T-helper 1 cell (primary cell): Measurements from ENCODE around the gene HECW1.
"Not testable (repeated sequence)": the region's sequence is repeated elsewhere in the genome, so short reads cannot be mapped to it uniquely, and the experiment has no call there.

Experiments used
- DNase-seq, 5 donors: peaks; one replicate each; pipeline ENCODE4 v3.0.0-alpha.2; 2012 to 2020

The HECW1 gene

DNA sequence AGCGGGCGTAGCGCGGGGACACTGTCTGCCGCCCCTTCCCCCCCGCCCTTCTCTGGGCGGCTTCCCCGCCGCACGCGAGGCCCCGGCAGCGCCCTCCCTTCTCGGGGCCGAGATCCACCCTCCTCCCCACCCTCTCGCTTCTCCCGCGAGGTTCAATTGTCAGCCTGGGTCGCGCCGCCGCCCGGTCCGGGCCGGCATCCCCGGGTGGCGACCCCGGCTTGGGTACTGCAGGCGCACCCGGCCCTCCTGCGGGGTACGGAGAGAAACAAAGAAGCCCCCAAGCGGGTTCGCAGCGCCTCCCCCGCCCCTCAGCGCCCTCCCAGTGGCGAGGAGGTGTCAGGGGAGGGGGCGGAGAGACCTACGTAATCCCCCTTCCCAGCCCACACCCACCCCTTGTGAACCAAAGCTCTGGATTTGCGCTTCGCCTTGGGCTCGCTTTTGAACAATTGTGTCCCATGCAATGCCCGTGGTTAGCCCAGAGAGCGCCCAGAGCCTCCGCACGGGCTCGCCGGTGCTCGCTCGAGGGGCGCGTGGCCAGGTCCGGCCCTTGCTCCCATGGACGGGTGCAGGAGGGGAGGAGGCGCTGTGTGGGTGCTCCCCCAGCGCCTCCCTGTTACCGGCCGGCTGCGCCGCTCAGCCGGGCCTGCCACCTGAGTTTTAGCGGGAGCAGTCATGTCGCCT is 634 bp downstream of the HECW1 start:
- DNase-seq: no peak

DNA sequence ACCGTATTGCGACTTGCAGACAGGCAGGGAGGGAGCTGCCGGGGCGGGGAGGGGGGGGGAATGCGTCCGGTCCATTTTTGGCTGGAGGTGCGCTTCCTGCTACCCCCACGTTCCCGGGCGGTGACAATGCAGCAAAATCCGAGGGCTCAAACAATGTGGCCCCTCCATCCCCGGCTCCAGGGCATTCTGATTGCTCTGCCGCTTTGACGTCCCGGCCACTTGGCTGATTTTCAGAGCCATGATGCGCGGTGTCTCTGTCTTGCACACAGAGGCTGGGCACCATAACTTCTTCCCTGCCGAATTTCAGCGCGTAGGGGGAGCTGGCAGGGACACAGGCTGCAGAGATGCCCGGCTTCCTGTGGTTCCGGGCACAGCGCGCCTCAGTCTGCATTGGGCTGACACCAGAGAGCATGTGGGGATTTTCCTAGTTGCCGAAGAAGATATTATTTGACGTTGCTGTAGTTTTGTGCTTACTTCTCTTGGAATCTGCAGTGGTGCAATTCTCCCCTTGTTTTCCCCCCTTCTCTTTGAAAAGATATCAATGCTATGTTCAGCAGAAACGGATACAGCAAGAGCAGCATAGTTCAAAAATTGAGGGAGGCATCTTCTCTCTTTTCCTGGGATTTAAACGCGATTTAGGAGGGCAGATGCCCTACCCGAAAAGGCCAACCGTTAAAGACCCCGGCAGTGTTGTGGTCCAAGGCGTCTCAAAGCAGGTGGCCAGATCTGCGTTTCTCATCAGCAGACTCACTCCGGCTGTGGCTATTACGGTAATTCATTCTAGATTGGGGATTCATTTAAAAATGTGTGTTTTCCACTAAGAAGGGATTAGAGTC is 1.4 kb downstream of the HECW1 start:
- DNase-seq: no peak

DNA sequence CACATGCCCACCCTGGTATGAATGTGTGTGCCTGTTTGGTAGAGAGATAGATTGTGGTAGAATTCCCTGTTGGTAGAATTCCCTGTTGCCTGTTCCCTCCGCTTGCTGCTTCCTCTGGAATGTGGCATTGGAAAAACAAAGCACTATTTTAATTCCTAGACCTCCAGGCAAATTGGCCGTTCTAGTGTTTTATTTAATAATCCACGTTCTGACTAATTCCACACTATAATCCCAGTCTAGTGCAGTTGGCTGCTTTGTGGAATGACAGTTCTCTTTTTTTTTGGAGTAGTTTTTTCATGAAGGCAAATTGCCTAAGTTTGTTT is 2.0 kb downstream of the HECW1 start:
- DNase-seq: no peak

DNA sequence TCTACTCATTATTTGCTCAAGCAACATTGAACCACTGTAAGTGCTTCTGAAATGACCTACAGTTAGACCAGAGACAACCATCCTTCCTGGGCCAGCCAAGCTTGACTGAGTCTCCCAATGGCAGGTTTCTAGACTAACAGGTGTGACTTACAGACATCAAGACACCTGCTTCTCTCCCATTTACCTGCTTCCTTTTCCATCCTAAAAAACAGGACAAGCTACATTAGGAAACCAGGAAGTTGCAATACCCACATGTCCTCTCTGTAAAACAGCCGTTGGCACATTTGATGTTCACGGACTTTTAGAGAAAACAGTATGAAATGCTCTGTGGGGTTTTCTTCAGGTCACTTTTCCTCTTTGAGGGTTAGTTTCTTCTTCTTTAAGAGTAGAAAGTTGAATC is 4.0 kb downstream of the HECW1 start:
- no peak for DNase-seq

DNA sequence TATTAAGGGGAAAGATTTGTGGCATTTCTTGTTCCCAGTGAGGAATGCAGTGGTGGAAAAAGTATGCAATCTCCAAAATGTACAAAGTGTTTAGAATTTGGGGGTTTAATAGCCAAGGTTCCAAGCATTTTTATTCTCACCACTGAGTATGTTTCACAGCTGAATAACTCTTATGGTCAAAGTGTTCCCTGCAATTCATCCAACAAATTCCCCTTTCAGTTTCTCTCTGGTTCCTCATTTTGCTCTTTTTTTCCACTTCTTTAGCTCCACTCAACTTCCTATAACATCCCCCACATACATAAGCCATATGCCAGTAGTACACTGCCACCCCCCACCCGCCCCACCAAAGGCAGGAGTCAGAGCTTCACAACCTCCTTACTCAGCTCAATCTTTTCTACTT is 4.6 kb downstream of the HECW1 start:
- DNase-seq: no peak

DNA sequence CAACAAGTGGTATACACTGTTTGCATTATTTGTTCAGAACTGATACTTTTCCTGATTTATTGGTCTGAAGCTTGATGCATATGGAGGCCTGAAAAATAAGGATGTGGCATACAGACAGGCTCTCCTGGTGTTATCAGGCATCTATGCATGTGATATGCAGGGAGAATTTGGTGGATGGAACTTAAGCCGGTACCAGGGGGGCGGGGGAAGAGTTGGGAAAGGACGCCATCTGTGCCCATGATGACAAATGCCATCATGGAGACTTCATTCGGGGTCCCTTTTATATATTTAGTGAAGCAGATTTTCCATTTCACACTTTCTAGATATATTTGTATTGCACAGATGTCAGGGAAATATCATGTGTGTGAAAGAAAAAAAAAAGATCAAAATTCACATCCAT is 5.4 kb downstream of the HECW1 start:
- DNase-seq: no peak

DNA sequence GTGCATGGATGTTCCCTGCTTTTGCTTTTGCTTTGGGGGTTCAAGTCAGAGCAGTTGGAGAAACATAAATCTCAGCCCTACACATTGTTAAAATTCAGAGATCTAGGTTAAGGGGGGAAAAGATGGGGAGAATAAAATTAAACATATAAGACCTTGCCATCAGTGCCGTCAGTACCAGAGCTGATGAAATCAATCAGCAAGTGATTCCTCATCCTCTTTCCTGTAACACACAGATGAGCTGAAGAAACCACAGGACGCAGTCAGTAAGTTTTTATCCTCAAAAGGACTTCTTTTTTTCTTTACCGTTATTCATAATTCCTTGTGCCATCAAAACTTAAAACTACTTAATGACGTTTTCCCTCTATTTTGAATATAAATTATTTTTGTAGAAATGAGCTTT is 5.9 kb downstream of the HECW1 start:
- DNase-seq: no peak

DNA sequence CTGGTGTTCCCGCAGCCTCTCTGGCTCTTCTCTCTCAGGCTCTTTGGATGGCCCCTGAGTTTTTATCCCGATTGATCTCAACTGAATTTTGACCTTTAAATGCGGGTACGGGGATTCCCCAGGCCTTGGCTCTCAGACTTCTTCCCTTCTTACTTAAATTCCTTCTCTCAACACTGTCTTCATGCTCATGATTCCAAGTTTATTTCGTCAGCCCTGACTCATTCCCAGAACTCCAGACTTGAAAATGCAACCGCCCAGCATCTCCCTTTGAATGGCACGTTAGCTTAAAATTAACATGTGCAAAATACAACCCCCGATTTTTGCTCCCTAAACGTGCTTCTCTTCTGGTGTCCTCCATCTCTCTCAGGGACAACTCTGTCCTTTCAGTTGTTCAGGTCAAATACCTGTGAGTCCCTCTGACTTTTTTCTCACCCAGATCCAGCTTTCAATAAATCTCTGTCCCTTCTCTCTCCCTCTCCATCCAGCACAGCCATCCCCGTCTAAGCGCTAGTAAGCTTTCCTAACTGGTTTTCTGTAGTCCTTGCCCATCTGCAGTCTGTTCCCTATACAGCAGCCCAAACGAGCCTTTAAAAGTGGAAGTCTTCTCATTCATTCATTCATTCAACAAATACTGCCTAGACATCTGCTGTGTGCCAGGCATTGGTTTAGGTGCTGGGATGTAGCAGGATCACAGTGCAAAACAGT is 7.1 kb downstream of the HECW1 start:
- no peak for DNase-seq

DNA sequence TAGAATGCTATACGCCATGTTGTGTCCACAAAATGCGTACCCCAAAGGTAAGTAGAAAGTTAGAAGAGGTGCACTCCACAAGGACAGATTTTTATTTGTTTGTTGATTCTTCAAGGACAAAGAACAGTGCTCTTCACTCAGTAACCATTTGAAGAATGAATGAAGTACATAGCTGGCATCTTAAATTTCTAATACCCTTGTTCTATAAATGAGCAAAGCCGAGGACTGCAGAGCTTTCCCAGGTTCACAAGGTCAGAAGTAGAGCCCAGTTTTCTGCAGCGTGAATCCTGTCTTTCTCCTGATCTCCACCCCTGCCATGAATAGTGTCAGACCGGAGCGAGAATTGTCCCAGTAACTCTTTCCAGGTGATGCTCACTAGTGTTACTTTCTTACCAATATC is 9.5 kb downstream of the HECW1 start:
- no peak for DNase-seq

DNA sequence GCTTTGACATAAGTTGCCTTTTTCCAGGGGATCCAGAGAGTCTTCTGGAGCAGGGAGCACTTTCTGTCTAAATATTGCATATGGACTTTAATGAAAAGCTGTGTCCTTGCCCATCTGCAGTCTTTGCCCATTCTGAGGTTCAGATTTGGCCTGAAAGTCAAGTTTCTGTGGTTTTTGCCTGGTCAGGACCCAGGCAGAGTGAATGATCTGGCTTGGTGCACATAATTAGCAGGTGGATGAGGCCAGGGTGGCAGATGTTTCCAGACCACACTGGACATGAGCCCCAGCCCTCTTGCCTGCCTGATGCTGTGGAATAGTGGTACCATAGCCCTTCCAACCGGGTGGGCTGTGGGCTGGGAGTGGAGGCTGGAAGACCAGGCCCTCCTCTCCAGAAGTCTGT is 11.0 kb downstream of the HECW1 start:
- DNase-seq: no peak

DNA sequence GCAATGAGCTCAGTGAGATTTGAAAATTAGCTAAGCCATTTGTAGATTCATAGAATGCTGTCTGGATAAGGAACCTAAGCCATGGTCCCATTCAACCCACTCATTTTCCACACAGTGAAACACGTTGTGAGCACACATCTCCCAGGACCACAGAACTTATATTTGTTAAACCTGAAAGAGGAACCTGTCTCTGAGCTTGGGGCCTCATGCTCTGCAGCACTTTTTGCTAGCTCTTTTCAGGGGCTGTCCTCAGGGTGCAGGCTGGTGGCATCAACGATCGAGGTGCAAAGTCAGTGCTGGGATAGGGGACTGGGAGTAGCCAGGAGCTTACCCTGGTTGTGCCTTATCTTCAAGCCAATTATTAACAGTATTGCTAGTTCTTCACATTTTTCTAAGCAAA is 11.9 kb downstream of the HECW1 start:
- DNase-seq: no peak

DNA sequence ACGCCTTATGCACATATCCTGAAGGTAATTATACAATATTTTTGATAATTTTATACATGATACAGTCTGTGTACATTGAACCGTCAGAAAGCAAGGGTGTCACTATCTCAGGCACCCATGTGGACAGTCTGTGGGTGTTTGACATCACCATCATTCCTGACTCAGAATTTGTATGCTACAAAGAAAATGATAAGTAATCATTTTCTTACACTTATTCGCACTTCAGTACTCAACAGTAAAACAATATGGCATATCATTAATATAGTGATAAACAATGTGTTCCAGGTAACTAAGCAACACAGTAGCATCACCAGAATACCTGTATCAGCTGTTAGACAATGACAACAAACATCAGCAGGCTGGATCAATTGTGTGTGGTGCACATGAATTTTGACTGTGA is 17.9 kb downstream of the HECW1 start:
- no peak for DNase-seq

DNA sequence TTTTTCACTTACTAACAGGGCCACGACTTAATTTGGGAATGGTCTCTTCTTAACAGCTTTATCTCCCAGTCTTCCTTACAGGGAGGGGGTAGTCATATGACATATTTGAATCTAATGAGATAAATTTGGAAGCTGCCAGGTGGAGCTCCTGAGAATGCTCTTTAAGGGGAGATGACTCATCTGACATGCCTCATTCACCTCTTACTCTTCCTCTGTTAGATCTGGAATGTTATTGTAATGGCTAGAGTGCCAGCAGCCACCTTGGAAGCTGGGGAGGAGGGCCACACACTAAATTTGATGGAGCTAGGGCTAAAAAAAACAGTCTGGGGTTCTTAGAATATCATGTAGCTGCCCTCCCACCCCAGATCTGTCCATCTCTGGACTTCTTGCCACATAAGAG is 22.7 kb downstream of the HECW1 start:
- no peak for DNase-seq

DNA sequence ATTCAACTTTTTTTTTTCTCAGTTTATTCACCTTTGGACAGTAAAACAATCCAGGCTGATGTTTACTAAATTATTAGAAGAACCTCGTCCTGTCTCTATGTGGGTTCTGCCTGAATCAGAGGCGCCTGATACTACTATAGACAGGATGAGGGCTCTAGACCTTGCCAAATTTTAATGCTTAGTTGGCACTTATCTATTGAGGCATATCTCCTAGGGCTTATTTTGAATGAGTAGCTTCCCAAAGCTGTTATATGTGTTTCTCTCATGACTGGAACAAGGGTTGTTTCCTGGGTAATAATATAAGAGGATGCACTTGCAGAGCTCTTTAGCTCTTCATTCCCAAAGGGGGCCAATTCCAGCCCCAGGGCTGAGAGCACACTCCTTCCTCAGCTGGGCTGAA is 23.6 kb downstream of the HECW1 start:
- no peak for DNase-seq

DNA sequence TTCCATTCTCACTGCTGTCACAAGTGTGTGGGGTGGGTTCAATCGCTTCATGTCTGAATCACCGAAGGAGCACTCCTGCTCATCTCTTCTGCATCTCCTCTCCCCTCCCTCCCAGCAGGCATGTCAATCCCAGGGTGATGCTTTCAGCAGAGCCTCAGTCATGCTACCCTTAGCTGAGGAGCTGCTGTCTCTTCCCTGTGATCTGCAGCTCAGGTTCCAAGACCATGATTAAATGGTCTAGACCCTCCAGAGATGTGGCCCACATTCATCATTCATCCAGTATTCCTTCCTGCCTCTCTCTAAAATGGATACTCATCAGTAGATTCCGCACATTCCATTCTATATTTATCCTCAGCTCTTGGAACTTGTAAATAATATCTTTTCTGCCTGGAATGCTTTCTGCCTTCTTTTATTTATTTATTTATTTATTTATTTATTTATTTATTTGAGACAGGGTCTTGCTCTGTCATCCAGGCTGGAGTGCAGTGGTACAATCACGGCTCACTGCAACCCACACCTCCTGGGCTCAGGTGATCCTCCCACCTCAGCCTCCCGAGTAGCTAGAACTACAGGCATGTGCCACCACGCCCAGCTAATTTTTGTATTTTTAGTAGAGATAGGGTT is 24.8 kb downstream of the HECW1 start:
- DNase-seq: not testable (repeated sequence)

DNA sequence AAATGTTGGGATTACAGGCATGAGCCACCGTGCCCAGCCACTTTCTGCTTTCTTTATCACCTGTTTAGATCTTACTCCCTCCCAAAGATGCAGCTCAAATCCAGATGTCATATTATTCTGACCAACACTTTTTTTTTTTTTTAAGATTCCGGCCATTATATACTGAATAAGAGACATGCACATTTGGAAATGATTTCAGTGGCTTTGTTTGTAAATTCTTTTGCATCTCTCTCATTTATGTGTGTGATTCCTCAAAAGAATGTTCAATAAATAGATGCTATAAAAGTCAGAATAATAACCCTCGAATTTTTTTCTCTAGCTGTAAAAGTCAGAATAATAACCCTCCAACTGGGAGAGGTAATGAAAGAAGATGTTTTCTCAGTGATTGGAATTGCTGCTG is 25.4 kb downstream of the HECW1 start:
- no peak for DNase-seq

DNA sequence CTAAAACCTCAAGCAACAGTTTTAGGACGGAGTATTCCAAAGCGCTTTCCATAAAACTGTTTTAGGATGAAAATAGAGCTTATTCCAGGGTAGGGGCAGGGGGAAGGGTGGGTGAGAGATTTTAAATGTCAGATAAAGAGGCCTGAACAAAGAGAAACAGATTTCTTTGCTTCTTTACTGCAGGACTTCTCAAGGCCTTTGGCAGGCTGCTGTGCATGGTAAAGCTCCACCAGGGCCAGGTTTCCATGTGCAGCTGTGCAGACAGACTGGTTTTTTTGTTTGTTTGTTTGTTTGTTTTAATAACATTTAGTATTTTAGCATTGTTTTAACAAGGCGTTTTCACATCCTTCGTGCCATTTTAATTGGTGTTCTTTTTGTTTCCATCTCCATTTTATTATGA is 26.3 kb downstream of the HECW1 start:
- DNase-seq: no peak

DNA sequence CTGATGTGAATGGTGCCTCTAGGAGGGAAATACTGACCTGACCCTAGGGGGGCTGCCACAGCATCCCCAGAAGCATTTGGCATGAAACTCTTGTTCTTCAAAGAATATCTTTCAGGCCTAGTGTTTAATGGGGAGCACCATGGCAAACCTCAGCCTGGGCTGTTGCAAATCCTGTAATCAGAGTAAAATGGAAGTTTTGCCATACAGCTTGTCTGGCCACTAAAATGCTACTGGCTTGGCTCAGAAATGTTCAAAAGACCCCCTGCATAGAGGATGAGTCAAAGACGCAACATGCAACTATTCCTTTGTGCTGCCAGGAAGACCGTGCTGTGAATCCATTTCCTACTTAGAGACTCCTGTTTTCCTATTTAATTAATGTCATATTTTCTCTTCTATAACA is 26.7 kb downstream of the HECW1 start:
- DNase-seq: no peak

DNA sequence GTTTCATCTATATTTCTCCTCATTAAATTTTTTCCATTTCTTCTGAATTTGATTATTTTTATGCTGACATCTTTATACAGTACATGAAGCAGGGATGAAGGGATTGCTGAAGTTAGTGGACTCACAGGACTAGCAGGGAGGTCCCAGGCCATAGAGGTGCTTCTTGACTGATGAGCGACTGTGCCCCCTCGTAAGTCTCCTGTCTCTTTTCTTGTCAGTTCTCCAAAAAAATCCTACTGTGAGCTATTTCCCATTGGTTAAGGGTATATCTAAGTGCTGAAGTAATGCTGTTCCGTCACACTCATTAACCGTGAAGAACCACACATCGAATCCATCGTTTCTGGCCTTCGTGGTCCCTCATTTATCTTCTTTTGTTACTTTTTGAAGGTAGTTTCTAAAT is 27.7 kb downstream of the HECW1 start:
- no peak for DNase-seq

DNA sequence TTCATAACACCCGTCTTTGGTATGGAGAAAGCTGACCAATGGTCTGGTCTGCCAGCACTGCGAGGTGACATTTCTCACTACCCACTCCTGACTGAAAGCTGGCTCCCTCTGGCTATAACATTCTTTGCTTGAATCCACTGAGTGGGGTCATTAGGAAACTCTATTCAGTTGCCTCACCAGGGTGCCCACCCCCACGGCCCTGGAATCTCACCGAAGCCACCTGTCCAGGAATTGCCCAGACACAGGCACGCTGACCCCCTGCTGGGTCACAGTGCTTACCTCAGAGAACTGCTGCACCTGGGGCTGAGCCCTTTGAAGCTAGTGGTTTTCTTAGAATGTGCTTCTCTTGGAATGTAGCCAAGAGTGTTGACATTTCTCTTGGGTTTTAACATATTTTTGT is 28.6 kb downstream of the HECW1 start:
- DNase-seq: no peak

DNA sequence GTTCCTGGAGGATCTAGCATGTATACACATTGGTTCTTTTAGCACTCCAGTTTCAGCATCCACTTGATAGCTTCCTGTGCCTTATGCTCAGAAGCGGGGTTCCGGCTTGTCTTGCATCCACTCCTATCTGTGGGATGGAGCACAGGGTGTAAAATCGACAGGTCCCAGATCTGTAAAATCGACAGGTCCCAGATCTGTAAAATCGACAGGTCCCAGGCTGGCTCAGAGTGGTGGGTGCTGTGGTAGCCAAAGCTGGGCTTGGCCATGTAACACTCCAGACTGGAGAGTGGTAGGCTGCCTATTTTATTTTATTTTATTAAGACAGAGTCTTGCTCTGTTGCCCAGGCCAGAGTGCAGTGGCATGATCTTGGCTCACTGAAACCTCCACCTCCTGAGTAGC is 30.3 kb downstream of the HECW1 start:
- no peak for DNase-seq

DNA sequence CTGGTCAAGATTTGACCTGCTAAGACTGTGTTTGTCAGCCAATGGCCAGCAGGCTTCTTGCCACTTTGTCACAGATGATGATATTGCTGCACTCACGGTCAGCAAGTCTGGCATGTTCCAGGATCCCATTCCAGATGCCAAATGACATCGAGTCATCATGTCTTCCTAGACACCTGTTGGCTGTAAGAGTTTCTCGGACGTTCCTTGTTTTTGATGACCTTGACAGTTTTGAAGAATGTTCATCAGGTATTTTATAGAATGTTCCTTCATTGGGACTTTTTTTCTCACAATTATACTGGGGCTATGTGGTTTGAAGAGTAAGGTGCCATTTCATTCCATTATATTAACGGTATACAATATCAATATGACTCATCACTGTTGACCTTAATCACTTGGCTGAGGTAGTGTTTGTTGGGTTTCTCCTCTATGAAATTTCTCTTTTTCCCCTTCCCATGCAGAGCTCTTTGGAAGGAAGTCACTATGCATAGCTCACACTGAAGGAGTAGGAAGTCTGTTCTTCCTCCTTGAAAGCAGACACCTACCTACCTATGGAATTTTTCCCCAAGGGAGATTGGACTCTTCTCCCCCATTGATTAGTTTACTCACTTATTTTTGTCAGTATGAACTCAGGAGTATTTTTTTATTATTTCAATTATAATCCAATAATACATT is 31.6 kb downstream of the HECW1 start:
- DNase-seq: no peak

DNA sequence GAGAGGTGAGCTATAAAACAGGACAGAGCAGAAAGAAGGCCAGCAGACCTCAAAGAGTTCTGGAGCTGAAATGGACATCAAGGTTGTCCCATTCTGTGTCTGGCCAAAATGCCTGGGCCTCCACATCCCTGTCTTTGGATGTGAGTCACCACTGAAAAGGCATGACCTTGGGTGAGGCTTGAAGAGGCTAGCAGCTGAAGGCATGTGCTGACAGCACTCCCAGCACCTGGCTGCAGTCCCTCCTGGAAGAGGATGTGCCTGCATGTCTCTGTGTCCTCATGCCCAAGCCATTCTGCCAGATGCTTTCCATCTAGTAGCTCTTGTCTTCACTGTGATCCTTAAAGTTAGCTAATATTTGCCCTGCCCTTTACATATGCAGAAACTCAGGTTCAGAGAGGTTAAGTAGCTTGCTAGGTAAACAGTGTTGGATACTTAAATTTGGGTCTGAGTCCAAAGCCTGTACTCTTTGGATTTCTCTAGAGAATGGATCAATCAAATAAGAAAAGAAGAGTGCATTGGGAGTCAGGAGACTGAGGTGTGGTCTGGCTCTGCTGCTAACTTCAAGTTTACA is 35.8 kb downstream of the HECW1 start:
- DNase-seq: no peak
